GM12878 (cell line): ENCODE data around the gene TTYH1. TPM values are rescaled to one million over a fixed set of nuclear protein-coding genes. Genes with fewer than 3 reads are reported as not detected.

Experiments used
- BCL11A ChIP-seq: IDR thresholded peaks from 2 replicates; pipeline ENCODE4 v1.6.1; 2011; ENCODE audit warnings: low read depth, low read length
- CREB1 ChIP-seq: IDR thresholded peaks from 2 replicates; pipeline ENCODE4 v1.6.1; 2012; ENCODE audit warnings: low read depth, mild to moderate bottlenecking, inconsistent platforms
- EED ChIP-seq: sonication (generic); IDR thresholded peaks from 2 replicates; pipeline ENCODE4 v1.6.1; 2016; ENCODE audit warnings: antibody characterized with exemption, low read depth
- MEF2B ChIP-seq: fragments of 450-650 bp; IDR thresholded peaks from 2 replicates; pipeline ENCODE4 v1.6.1; 2018; ENCODE audit warnings: mild to moderate bottlenecking, moderate library complexity; ENCODE audit not compliant: partially characterized antibody, poor library complexity, severe bottlenecking
- MTA3 ChIP-seq: IDR thresholded peaks from 2 replicates; pipeline ENCODE4 v1.6.1; 2012; ENCODE audit warnings: low read length, inconsistent platforms, borderline replicate concordance
- MXI1 ChIP-seq: fragments of 150-350 bp; IDR thresholded peaks from 2 replicates; pipeline ENCODE4 v1.6.1; 2011; ENCODE audit warnings: low read depth, mild to moderate bottlenecking, inconsistent platforms, low read length, improper control_type of control experiment
- POU2F2 ChIP-seq: IDR thresholded peaks from 3 replicates; pipeline ENCODE4 v1.6.1; 2011; ENCODE audit warnings: low read depth, mild to moderate bottlenecking, low read length, borderline replicate concordance
- RB1 ChIP-seq: fragments of 450-650 bp; formaldehyde crosslinking; IDR thresholded peaks from 2 replicates; pipeline ENCODE4 v1.6.1; 2017; ENCODE audit warnings: mild to moderate bottlenecking, borderline replicate concordance
- SP1 ChIP-seq: IDR thresholded peaks from one replicate; pipeline ENCODE4 v1.6.1; 2011; ENCODE audit warnings: low read depth, low read length
- YBX1 ChIP-seq: fragments of 450-650 bp; IDR thresholded peaks from 2 replicates; pipeline ENCODE4 v1.6.1; 2016; ENCODE audit warnings: antibody characterized with exemption
- ZBED1 ChIP-seq: IDR thresholded peaks from 2 replicates; pipeline ENCODE4 v1.6.1; 2016; ENCODE audit warnings: borderline replicate concordance
- ZNF24 ChIP-seq: fragments of 450-650 bp; IDR thresholded peaks from 2 replicates; pipeline ENCODE4 v1.6.1; 2017; ENCODE audit warnings: antibody characterized with exemption, mild to moderate bottlenecking
- ZNF622 ChIP-seq: fragments of 450-650 bp; IDR thresholded peaks from 2 replicates; pipeline ENCODE4 v1.6.1; 2017; ENCODE audit warnings: mild to moderate bottlenecking, inconsistent platforms
- polyA plus RNA-seq, 11 experiments: library from polyadenylated mRNA; depleted of rRNA in 4 of 11; unstranded in 6 of 11; stranded (reverse) in 5 of 11; fragments of >200 nt; fragmentation: Nextera tagmentation in 4 of 11; fragmentation: Illumina TruSeq in 1 of 11; extraction: Ambion mirVana in 4 of 11; extraction: Trizol in 1 of 11; gene quantifications; 1 replicate in 1 of 11; 2 replicates in 10 of 11; pipeline versions ENCODE4 v1.2.1 to v1.2.3, GENCODE V29; 2011 to 2016; ENCODE audit warnings: inconsistent platforms in 2 of 11, missing spikeins in 2 of 11, low read depth in 1 of 11
- total RNA-seq, 4 experiments: library from RNA; depleted of rRNA in 3 of 4; stranded (reverse); fragments of >200 nt in 3 of 4; fragmentation: Illumina TruSeq in 1 of 4; extraction: Trizol in 1 of 4; gene quantifications; 2 replicates each; pipeline versions ENCODE4 v1.2.1 to v1.2.3, GENCODE V29; 2013 to 2021
- TF ChIP-seq, protein P1 (sequence below): fragments of 450-650 bp; IDR thresholded peaks from 2 replicates; pipeline ENCODE4 v1.6.1; 2014; ENCODE audit warnings: mild to moderate bottlenecking
- TF ChIP-seq, protein P2 (sequence below): IDR thresholded peaks from 2 replicates; pipeline ENCODE4 v1.6.1; 2012; ENCODE audit warnings: improper control_type of control experiment, low read depth, low read length; ENCODE audit not compliant: insufficient replicate concordance
- TF ChIP-seq, protein P3 (sequence below): fragments of 450-650 bp; IDR thresholded peaks from 2 replicates; pipeline ENCODE4 v1.6.1; 2017; ENCODE audit warnings: borderline replicate concordance
- TF ChIP-seq, protein P4 (sequence below): IDR thresholded peaks from 2 replicates; pipeline ENCODE4 v1.6.1; 2011; ENCODE audit warnings: low read depth, low read length, improper control_type of control experiment, borderline replicate concordance
- TF ChIP-seq, protein P5 (sequence below): fragments of 450-650 bp; IDR thresholded peaks from 2 replicates; pipeline ENCODE4 v1.6.1; 2017; ENCODE audit warnings: mild to moderate bottlenecking, low read depth, inconsistent platforms; ENCODE audit not compliant: poor library complexity, severe bottlenecking
- TF ChIP-seq, protein P6 (sequence below): IDR thresholded peaks from 2 replicates; pipeline ENCODE4 v1.6.1; 2011; ENCODE audit warnings: mild to moderate bottlenecking, low read depth, low read length, moderate library complexity; ENCODE audit not compliant: insufficient replicate concordance

TTYH1 gene
- total and polyA plus RNA-seq, 10 of the 15 experiments (the other 5 are each of a cell fraction or from before 2014, with no cell fraction given), result 0.01 to 0.36 (median 0.09) TPM; not detected in 3

DNA sequence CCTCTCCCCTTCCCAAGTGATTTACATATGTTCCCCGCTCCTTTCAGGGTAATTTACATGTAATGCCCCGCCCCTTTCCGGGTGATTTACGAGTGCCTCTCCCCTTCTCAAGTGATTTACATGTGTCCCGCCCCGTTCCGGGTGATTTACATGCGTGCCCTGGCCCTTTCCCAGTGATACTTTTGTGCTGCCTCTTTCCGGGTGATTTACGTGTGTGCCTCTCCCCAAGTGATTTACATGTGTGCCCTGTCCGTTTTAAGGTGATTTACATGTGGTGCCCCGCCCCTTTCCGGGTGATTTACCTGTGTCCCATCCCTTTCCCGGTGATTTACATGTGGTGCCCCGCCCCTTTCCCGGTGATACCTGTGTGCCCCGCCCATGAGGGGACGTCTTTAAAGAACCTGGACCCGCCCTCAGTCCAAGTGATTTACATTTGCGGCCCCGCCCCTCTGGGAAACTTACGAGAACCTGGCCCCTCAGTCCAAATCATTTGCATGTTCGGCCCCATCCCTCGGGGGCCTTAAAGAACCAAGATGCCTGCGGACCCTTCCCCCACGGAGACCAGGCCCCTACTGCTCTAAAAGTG is 48.9 kb downstream of the TTYH1 start (continued):
- TF ChIP-seq ZBED1 (no peak), BCL11A (no peak), SP1 (peak; percentile 75), YBX1 (no peak), RB1 (no peak), POU2F2 (peak; percentile 63), MTA3 (no peak; the same call in 1 of the 2 replicates), EED (no peak), ZNF622 (no peak), MEF2B (no peak), CREB1 (0 out of 2 replicates have a peak, but pooled peaks have one; percentile 3), MXI1 (no peak), ZNF24 (no peak)
- TF ChIP-seq, protein P1, sequence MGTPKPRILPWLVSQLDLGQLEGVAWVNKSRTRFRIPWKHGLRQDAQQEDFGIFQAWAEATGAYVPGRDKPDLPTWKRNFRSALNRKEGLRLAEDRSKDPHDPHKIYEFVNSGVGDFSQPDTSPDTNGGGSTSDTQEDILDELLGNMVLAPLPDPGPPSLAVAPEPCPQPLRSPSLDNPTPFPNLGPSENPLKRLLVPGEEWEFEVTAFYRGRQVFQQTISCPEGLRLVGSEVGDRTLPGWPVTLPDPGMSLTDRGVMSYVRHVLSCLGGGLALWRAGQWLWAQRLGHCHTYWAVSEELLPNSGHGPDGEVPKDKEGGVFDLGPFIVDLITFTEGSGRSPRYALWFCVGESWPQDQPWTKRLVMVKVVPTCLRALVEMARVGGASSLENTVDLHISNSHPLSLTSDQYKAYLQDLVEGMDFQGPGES, result no peak
- TF ChIP-seq, protein P2, sequence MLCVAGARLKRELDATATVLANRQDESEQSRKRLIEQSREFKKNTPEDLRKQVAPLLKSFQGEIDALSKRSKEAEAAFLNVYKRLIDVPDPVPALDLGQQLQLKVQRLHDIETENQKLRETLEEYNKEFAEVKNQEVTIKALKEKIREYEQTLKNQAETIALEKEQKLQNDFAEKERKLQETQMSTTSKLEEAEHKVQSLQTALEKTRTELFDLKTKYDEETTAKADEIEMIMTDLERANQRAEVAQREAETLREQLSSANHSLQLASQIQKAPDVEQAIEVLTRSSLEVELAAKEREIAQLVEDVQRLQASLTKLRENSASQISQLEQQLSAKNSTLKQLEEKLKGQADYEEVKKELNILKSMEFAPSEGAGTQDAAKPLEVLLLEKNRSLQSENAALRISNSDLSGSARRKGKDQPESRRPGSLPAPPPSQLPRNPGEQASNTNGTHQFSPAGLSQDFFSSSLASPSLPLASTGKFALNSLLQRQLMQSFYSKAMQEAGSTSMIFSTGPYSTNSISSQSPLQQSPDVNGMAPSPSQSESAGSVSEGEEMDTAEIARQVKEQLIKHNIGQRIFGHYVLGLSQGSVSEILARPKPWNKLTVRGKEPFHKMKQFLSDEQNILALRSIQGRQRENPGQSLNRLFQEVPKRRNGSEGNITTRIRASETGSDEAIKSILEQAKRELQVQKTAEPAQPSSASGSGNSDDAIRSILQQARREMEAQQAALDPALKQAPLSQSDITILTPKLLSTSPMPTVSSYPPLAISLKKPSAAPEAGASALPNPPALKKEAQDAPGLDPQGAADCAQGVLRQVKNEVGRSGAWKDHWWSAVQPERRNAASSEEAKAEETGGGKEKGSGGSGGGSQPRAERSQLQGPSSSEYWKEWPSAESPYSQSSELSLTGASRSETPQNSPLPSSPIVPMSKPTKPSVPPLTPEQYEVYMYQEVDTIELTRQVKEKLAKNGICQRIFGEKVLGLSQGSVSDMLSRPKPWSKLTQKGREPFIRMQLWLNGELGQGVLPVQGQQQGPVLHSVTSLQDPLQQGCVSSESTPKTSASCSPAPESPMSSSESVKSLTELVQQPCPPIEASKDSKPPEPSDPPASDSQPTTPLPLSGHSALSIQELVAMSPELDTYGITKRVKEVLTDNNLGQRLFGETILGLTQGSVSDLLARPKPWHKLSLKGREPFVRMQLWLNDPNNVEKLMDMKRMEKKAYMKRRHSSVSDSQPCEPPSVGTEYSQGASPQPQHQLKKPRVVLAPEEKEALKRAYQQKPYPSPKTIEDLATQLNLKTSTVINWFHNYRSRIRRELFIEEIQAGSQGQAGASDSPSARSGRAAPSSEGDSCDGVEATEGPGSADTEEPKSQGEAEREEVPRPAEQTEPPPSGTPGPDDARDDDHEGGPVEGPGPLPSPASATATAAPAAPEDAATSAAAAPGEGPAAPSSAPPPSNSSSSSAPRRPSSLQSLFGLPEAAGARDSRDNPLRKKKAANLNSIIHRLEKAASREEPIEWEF, result no peak
- TF ChIP-seq, protein P3, sequence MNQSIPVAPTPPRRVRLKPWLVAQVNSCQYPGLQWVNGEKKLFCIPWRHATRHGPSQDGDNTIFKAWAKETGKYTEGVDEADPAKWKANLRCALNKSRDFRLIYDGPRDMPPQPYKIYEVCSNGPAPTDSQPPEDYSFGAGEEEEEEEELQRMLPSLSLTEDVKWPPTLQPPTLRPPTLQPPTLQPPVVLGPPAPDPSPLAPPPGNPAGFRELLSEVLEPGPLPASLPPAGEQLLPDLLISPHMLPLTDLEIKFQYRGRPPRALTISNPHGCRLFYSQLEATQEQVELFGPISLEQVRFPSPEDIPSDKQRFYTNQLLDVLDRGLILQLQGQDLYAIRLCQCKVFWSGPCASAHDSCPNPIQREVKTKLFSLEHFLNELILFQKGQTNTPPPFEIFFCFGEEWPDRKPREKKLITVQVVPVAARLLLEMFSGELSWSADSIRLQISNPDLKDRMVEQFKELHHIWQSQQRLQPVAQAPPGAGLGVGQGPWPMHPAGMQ, result no peak
- TF ChIP-seq, protein P4, sequence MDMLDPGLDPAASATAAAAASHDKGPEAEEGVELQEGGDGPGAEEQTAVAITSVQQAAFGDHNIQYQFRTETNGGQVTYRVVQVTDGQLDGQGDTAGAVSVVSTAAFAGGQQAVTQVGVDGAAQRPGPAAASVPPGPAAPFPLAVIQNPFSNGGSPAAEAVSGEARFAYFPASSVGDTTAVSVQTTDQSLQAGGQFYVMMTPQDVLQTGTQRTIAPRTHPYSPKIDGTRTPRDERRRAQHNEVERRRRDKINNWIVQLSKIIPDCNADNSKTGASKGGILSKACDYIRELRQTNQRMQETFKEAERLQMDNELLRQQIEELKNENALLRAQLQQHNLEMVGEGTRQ, result no peak
- TF ChIP-seq, protein P5, sequence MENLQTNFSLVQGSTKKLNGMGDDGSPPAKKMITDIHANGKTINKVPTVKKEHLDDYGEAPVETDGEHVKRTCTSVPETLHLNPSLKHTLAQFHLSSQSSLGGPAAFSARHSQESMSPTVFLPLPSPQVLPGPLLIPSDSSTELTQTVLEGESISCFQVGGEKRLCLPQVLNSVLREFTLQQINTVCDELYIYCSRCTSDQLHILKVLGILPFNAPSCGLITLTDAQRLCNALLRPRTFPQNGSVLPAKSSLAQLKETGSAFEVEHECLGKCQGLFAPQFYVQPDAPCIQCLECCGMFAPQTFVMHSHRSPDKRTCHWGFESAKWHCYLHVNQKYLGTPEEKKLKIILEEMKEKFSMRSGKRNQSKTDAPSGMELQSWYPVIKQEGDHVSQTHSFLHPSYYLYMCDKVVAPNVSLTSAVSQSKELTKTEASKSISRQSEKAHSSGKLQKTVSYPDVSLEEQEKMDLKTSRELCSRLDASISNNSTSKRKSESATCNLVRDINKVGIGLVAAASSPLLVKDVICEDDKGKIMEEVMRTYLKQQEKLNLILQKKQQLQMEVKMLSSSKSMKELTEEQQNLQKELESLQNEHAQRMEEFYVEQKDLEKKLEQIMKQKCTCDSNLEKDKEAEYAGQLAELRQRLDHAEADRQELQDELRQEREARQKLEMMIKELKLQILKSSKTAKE, result no peak
- TF ChIP-seq, protein P6, sequence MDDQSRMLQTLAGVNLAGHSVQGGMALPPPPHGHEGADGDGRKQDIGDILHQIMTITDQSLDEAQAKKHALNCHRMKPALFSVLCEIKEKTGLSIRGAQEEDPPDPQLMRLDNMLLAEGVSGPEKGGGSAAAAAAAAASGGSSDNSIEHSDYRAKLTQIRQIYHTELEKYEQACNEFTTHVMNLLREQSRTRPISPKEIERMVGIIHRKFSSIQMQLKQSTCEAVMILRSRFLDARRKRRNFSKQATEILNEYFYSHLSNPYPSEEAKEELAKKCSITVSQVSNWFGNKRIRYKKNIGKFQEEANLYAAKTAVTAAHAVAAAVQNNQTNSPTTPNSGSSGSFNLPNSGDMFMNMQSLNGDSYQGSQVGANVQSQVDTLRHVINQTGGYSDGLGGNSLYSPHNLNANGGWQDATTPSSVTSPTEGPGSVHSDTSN, result peak; percentile 33
